GM18907 (cell line): ENCODE data around the gene DHX57.
"Not testable (repeated sequence)": the region's sequence is repeated elsewhere in the genome, so short reads cannot be mapped to it uniquely, and the experiment has no call there.

Source experiments
- ATAC-seq: cut with Tn5 transposase; IDR thresholded peaks from one replicate; pipeline ENCODE4 v1.9.1; 2021; ENCODE audit warnings: mild to moderate bottlenecking, moderate library complexity; ENCODE audit not compliant: unreplicated experiment

Gene DHX57

GRCh38 chr2:38806015-38806732, 69.6 kb downstream of the DHX57 start:
- no peak for ATAC-seq

- ATAC-seq = no peak
Measured at GRCh38 chr2:38797953-38798352, 77.8 kb downstream of the DHX57 start.

GRCh38 chr2:38797250-38797676, 78.5 kb downstream of the DHX57 start:
- no peak for ATAC-seq

GRCh38 chr2:38795016-38795415, 80.7 kb downstream of the DHX57 start:
- not testable (repeated sequence) for ATAC-seq

- no peak for ATAC-seq
Measured at GRCh38 chr2:38794235-38794946, 81.3 kb downstream of the DHX57 start.

- ATAC-seq = no peak
Measured at GRCh38 chr2:38793511-38793910, 82.2 kb downstream of the DHX57 start.

GRCh38 chr2:38792751-38793150, 83.0 kb downstream of the DHX57 start:
- no peak for ATAC-seq

GRCh38 chr2:38792321-38792720, 83.4 kb downstream of the DHX57 start:
- ATAC-seq = not testable (repeated sequence)

- no peak for ATAC-seq
Measured at GRCh38 chr2:38791744-38792143, 84.0 kb downstream of the DHX57 start.

- no peak for ATAC-seq
Measured at GRCh38 chr2:38789691-38790090, 86.0 kb downstream of the DHX57 start.

GRCh38 chr2:38788306-38788705, 87.4 kb downstream of the DHX57 start:
- ATAC-seq = no peak

GRCh38 chr2:38783586-38783985, 92.1 kb downstream of the DHX57 start:
- ATAC-seq = no peak

- peak; percentile 5 for ATAC-seq
Measured at GRCh38 chr2:38778687-38779082, 97.0 kb downstream of the DHX57 start.

- no peak for ATAC-seq
Measured at GRCh38 chr2:38776531-38776930, 99.2 kb downstream of the DHX57 start.

- ATAC-seq = no peak
Measured at GRCh38 chr2:38775921-38776225, 99.9 kb downstream of the DHX57 start.

- ATAC-seq = no peak
Measured at GRCh38 chr2:38775097-38775920, 100.4 kb downstream of the DHX57 start.

GRCh38 chr2:38771632-38772031, 104.1 kb downstream of the DHX57 start:
- no peak for ATAC-seq

- ATAC-seq = no peak
Measured at GRCh38 chr2:38765551-38765950, 110.2 kb downstream of the DHX57 start.

GRCh38 chr2:38765149-38765548, 110.6 kb downstream of the DHX57 start:
- ATAC-seq = no peak

- no peak for ATAC-seq
Measured at GRCh38 chr2:38763728-38764127, 112.0 kb downstream of the DHX57 start.

GRCh38 chr2:38763228-38763627, 112.5 kb downstream of the DHX57 start:
- no peak for ATAC-seq

- not testable (repeated sequence) for ATAC-seq
Measured at GRCh38 chr2:38755891-38756290, 119.8 kb downstream of the DHX57 start.
